ENCODE results near the gene ACOT7. TPM values are rescaled to one million over a fixed set of nuclear protein-coding genes. Genes with fewer than 3 reads are reported as not detected.

The ACOT7 gene
- polyA plus RNA-seq, 1 experiment: 157 TPM

- POLR2A ChIA-PET: no interaction called here
- no peaks in the 10 kb centered on the region for H3K36me3 ChIP-seq (ENCODE audit: control insufficient read depth, insufficient read depth, low read length)
- H3K27me3 ChIP-seq (ENCODE audit: control insufficient read depth, insufficient read depth, low read length): peaks cover 16% of the 10 kb centered on the region
- TF ChIP-seq CTCF (IDR thresholded peaks at IDR 0.05; ENCODE audit: insufficient read depth, low read depth, low read length): no peak
- DNase-seq (ENCODE audit: low read depth): no peak
- CTCF ChIA-PET: interaction anchor here (1.1 to 4.6 kb wide), 5 partner anchors 9 to 166 kb away, joined by 3 to 21 read pairs (median 13); partner anchors contain the start of gene ACOT7
- no peak overlapping the region for H3K4me3 ChIP-seq (ENCODE audit: low read depth, low read length)
Measured at GRCh38 chr1:6412896-6413295, 19.3 kb upstream of the ACOT7 start.

- H3K36me3 ChIP-seq (ENCODE audit: control insufficient read depth, insufficient read depth, low read length): no peaks in the 10 kb centered on the region
- H3K27me3 ChIP-seq (ENCODE audit: control insufficient read depth, insufficient read depth, low read length): peaks cover 2% of the 10 kb centered on the region; the same call in 1 of the 2 replicates
- POLR2A ChIA-PET: no interaction called here
- CTCF ChIA-PET: interaction anchor here (0.6 to 1.7 kb wide), 6 partner anchors 10 to 48 kb away, joined by 3 to 4 read pairs (median 3); no protein-coding TSS in a partner anchor
- no peak overlapping the region for H3K4me3 ChIP-seq (ENCODE audit: low read depth, low read length)
- no peak for TF ChIP-seq CTCF (IDR thresholded peaks at IDR 0.05; ENCODE audit: insufficient read depth, low read depth, low read length)
- no peak for DNase-seq (ENCODE audit: low read depth)
Measured at GRCh38 chr1:6410248-6410893, 16.8 kb upstream of the ACOT7 start.

GRCh38 chr1:6409733-6410132, 16.2 kb upstream of the ACOT7 start:
- CTCF ChIA-PET: interaction anchor here (0.9 to 1.2 kb wide), 2 partner anchors 13 to 48 kb away, joined by 3 read pairs; no protein-coding TSS in a partner anchor
- POLR2A ChIA-PET: no interaction called here
- no peak for TF ChIP-seq CTCF (IDR thresholded peaks at IDR 0.05; ENCODE audit: insufficient read depth, low read depth, low read length)

GRCh38 chr1:6409053-6409452, 15.5 kb upstream of the ACOT7 start:
- ChIA-PET CTCF (interaction anchor here (0.9 to 1.1 kb wide), 2 partner anchors 47 to 61 kb away, joined by 3 to 4 read pairs; no protein-coding TSS in a partner anchor), POLR2A (no interaction called here)
- DNase-seq (ENCODE audit: low read depth): no peak
- TF ChIP-seq CTCF (IDR thresholded peaks at IDR 0.05; ENCODE audit: insufficient read depth, low read depth, low read length): no peak
- Histone ChIP-seq H3K27me3 (ENCODE audit: control insufficient read depth, insufficient read depth, low read length) (no peaks in the 10 kb centered on the region; the same call in 1 of the 2 replicates), H3K36me3 (ENCODE audit: control insufficient read depth, insufficient read depth, low read length) (no peaks in the 10 kb centered on the region), H3K4me3 (ENCODE audit: low read depth, low read length) (no peak overlapping the region)

More at GRCh38 chr1:6409733-6410132, 16.2 kb upstream of the ACOT7 start:
- Histone ChIP-seq H3K4me3 (ENCODE audit: low read depth, low read length) (no peak overlapping the region), H3K36me3 (ENCODE audit: control insufficient read depth, insufficient read depth, low read length) (no peaks in the 10 kb centered on the region), H3K27me3 (ENCODE audit: control insufficient read depth, insufficient read depth, low read length) (no peaks in the 10 kb centered on the region; the same call in 1 of the 2 replicates)
- no peak for DNase-seq (ENCODE audit: low read depth)

- no peak for DNase-seq (ENCODE audit: low read depth)
- Histone ChIP-seq H3K4me3 (ENCODE audit: low read depth, low read length) (no peak overlapping the region), H3K36me3 (ENCODE audit: control insufficient read depth, insufficient read depth, low read length) (no peaks in the 10 kb centered on the region), H3K27me3 (ENCODE audit: control insufficient read depth, insufficient read depth, low read length) (no peaks in the 10 kb centered on the region; the same call in 1 of the 2 replicates)
- ChIA-PET POLR2A (no interaction called here), CTCF (interaction anchor here (0.6 to 6.0 kb wide), 5 partner anchors 30 to 190 kb away, joined by 3 to 83 read pairs (median 5); no protein-coding TSS in a partner anchor)
- no peak for TF ChIP-seq CTCF (IDR thresholded peaks at IDR 0.05; ENCODE audit: insufficient read depth, low read depth, low read length)
Measured at GRCh38 chr1:6408023-6408422, 14.5 kb upstream of the ACOT7 start.

All from BJ (cell line).